ENCODE data around the gene SH3TC2.

Gene SH3TC2

DNA sequence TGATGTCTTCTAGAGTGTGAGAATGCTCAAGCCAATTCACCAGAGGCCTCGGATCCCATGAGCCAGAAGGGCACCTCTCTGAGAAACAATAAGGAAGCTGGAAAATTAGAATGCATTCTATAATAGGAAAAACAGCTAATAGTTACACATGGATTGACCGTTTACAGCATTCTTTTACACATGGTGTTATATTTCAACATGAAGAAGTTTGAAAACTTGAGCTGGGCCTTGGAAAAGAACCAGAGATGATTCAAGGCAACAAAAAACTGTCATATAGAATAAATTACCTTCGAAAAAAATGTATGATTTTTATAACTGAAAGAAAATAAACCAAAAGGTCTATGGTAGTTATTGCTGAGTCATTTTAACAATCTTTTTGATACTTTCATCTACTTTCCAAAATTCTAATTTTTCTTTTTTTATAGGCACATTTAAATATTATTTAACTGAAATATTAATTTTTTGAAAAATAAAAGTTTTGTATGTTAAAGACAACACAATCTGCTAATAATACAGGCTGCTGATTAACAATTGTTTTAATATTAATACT, 6.2 kb downstream of the SH3TC2 start:
- no peak for DNase-seq

DNA sequence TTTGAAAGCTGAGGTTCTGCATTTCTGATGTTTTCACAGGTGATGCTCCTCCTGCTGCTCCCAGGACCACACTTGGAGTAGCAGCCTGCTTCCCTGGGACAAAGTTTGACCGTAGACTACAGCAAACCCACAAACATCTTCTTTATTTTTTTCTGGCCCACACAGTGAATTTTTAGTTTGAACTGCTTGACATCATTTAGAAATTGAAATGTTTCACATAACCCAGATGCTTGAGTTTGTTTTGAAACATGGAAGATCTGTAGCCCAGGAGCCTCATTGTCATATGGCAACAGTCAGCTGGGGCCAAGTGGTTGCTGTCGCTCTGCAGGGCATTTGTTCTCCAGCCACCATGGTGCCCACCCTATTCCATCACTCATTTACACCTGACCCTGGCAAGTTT, 8.4 kb downstream of the SH3TC2 start:
- no peak for DNase-seq

DNA sequence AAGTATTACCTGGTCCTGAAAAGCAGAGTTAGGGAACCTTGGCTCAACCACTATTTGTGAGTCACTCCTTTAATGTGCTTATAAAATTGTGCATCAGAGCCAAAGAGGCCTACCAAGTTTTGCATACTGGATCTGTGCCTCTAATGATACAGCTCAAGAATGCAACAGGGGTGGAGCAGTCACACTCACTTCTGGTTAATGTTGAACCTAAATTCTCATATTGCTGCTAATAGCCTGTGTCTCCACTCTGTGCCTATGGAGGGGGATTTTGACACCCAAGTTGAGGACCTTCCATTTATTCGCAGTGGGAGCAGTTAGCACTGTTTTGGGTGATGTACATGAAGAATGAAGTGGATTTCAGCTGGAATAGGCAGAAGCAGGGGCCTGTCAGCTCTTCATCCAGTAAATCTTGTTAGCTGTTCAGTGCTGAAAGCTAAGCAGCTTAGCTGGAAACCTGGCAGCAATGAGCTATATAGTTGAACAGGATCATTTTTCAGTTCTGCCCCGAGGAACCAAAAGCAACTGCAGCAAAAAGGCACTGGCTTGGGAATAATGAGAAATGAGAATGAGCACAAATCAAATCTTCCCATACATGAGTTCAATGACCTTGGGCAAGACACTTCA, 9.7 kb downstream of the SH3TC2 start:
- DNase-seq: no peak

DNA sequence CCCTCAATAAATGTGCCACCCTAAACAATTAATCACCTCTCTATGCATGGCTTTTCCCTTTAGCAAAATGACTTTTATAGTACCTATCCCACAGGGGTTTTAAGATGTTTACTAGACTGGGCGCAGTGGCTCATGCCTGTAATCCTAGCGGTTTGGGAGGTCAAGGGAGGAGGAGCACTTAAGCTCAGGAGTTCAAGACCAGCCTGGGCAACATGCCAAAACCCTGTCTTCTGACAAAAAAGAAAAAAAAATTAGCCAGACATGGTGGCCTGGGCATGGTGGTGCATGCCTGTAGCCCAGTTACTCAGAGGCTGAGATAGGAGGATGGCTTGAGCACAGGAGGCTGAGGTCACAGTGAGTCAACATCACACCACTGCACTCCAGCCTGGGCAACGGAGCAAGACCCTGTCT, 13.5 kb downstream of the SH3TC2 start:
- DNase-seq: no peak

DNA sequence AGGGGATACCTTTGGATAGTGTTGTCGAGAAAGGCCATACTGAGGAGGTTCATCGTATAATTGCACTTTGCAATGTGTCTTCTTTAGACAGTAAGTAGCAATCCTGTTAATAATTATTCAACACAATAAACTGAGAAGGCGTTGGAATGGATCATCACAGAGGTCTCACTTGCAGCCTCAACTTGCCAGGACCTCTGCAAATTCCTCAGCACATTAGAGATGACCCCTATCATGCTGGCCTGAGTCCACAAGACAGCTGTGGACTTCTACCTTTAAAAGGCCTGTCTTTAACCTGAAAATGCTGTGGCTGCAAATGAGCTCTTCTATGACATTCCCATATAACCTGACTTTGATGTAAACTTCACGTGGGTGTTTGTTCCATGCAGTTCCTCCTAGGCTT, 14.1 kb downstream of the SH3TC2 start:
- DNase-seq: no peak

DNA sequence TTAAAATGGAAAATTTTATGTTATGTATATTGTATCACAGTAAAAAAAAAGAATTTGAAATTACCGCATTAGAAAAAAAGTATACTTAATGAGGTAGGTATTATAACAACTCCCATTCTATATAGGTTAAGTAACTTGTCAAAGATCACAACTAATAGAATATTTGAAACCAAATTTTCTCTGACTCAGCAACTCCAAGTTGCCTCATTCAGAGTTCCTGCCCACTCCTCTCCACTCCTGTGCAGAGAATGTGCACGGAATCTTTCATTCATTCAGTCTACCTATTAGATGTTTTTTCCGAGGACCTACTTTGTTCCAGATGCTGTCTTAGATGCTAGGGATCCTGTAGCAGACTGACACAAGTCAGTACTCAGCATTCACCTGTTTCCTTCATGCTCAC, 15.4 kb downstream of the SH3TC2 start:
- DNase-seq: no peak

DNA sequence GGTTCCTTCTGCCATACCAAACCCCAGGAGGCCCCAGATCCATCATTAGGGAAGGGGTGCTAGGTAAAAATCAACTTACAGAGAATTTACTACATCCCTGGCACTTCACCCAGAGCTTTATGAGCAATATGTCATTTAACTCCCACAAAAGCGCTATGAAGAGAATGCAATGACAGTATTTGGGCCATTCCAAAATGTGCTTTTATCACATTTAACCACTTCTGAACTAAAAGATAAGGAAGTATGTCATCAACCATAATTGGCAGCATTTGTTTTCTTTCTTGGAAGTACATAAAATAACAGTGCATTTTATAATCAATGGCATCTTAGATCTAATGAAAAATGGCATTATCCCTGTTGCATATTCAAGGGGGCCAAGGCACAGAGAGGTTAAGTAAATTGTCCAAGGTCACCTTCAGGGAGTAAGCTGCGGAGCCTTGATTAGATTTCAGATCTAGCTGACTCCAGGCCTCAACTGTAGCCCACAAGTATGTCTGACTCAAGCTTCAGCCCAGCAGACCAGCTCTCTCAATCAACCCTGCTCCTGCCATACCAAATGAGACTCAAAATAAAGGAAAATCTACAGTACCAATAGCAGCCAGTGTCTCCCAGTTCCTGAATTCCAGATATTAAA, 16.5 kb downstream of the SH3TC2 start:
- no peak for DNase-seq

DNA sequence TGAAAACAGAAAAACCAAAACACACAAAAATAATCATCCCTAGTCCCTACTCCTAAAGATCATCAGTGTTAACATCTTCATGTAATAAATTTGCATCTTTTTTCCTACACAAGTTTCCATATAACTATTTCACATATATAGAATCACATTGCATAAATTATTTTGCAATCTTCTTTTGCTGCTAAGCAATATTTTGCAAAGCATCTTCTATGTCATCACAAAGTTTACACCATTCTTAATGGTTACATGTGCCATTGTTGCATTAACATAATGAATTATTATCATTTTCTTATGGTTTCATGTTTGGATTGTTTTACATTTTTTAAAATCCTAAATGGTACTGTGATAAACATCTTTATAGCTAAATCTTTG, 17.8 kb downstream of the SH3TC2 start:
- DNase-seq: no peak

DNA sequence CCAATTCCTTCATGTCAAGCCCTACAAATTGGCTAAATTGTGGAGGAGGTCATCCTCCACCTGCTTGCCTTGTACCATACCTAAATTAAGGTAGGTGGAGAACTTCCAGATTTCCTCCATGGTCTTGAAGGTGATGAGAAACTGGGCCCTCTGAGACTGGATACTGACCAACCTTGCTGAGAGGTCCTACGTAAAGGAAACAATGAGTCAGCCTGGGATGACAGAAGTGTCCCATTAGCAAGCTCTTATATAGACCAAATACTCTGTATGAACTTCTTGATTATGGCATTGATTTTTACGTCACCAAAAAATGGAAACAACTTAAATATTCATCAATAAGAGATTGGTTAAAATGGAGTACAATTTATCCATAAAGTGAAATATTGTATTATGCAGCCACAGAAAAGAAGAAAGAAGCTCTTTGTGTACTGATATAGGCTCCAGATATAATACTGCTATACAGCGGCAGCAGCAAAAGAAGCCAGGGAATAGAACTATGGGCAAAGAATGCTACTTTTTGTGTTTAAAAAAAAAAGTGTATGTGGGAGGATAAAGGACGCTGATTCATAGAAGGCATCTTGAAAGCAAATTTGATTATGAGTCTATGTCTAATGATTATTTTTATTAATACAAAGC, 18.3 kb downstream of the SH3TC2 start:
- DNase-seq: no peak

DNA sequence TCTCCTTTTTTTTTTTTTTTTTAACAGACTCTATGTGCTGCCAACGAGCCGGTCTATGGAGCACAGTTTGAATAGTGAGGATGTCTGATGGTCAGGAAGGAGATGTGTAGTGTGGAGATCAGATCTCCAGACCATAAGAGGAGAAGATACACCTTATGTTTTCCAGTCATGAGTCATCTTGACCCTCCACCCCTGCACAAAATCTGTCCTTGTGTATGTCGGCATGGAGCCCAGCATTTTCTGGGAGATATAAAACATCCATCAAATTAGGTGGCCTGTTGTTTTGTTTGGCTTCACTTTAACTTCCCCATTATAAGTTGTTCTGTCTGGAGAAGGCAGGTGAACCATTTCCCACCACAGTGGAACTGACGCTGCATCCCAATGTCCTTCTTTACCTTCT, 19.2 kb downstream of the SH3TC2 start:
- DNase-seq: no peak

DNA sequence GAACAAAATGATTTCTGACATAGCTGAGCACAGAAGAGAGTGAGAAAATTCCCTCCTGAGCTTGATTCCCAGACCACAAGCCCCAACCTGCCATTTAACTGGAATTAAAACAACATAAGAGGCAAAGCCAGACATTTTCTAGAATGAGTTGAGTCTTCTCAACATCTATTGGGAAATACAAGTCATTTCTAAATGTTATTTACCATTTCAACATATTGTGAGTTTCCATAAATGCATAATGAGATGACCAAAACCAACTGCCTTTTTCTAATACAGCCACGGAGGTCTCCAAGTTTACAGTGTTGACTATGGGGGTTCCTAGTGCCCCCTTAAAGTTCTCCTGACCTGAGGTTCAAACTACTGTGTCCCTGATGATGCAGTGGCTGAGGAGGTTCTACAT, 20.0 kb downstream of the SH3TC2 start:
- DNase-seq: no peak

DNA sequence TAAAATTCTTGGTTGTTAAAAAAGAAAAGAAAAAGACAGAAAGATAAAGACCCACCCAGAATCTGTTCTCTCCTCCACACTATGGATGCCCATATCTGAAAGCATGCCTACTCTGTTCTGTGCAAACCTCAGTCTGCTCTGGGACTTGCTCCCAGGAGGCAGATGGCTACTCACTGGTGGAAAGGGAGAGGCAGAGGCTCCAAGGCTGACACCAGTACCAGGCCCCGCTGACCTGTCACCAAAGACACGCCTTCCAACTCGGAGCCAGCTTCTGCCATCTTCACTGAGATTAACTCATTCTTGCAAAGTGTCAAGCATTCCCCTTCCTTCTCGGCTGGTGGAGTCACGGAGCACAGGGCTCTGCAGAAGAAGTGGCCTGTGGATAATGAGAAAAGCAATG, 21.6 kb downstream of the SH3TC2 start:
- no peak for DNase-seq

DNA sequence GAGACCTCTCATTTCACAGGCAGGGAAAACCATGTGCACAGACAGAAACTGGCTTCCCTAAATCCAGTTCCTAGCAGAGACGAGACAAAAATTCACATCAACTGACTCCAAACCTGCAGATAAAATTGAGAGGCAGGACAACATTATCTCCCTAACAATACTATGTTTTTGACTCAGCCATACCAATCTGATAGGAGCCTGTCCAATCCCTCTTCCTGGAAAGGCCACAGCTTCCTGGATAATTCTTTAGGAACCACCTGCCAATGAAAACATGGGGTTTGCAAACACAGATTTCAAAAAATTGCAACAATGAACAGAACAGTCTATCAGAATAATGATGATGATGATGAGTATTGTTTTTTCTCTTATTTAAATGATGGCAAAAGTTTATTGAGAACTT, 22.4 kb downstream of the SH3TC2 start:
- DNase-seq: no peak

DNA sequence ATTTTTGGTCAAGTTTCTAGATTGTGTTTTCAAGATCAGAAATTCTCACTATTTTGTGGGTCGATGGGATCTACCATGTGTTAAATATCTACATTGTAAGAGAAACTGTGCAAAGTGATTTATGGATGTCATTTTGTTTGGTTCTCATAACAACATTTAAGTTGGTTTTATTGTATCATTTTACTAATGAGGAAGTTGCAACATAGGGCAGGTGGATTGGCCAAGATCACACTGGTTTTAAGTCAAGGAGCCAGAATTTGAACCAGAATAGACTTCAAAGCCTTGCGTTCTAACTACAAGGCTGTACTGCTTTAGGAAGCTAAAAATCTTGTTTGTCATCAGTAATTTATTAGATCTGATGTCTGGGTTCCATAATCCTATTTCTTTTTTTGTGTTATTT, 23.4 kb downstream of the SH3TC2 start:
- DNase-seq: no peak

DNA sequence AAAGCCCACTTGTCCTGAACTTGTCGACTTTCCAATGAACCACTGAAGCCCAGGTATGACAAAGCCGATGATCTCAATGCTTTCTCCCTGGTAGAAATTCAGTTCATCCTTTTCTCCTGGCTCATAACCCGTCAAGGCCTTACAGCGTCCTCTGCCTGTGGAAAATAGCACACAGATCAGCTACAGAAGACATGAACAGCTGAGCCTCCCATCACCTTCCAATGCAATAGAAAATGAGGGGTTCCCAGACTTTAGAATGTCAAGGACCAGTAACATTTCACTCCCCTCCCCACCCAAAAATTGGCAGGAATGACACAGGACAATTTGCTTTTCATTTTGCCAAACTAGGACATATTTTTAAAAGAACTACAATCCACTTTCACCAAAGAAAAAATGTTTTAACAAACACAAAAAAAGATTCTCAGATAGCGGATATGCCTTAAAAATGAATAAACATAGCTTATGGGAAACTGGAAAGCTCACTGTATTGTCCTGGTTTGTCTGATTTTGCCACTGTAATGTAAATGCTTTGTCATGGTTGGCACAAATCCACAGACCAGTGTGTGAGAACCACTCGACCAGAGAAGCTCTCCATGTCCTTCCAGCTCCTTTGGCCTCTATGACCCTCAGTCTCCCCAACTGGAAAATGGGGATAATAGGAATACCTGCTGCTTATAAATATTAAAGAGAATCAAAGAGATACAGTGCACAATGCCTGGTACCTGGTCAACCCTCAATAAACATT, 24.4 kb downstream of the SH3TC2 start:
- no peak for DNase-seq

DNA sequence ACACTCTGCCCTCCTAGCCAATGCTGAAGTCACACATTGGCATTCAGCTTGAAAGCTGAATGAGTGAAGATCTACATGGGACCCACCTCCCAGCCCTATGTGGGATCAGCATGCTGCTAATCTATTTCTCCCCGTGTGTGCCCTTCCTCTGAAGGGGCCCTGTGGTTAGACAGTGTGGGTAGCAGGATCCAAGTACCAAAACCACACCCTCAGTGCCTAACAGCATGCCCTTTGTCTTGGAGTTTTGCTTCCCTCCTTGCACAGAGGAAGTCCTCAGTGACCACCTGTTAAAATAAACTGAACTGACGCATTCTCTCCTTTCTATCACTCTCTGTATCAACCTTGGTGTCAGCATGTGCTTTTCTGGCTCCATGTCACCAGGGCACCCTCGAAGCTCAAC, 25.0 kb downstream of the SH3TC2 start:
- DNase-seq: no peak

DNA sequence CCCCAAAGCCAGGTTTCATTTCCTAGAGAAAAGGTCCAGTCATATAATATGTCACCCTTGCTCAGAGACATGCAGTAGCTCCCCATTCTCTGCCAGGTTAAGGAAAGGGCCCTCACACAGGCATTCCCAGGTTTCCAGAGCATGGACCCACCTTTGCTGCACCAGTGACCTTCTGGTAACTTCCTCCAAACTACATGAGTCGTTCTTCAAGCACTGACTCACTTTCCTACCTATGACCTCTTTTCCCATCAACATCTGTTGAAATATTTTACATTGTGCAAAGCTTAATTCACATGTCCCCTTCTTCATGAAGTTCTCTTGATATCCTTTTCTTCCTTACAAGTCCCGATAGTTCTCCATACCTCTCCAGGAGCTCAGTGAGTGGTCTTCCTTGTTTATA, 25.9 kb downstream of the SH3TC2 start:
- no peak for DNase-seq

DNA sequence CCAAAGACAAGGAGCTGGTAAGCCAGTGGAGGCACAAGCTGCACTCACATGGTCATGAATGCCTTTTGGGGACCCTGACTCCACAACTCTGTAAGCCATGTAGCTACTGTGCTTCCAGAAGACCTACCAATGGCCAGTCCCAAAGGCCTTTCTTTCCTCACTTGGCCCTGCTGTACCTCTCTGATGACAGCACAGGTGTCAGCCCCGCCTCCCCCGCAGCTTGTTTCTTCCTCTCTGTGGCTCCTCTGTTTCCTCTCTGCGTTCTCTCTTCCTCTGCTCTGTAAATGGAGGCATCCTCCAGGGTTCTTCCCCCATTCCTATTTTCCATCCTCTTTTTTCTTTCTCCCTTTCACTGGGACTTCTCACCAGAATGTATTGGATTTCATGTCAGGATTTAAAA, 26.7 kb downstream of the SH3TC2 start:
- no peak for DNase-seq

DNA sequence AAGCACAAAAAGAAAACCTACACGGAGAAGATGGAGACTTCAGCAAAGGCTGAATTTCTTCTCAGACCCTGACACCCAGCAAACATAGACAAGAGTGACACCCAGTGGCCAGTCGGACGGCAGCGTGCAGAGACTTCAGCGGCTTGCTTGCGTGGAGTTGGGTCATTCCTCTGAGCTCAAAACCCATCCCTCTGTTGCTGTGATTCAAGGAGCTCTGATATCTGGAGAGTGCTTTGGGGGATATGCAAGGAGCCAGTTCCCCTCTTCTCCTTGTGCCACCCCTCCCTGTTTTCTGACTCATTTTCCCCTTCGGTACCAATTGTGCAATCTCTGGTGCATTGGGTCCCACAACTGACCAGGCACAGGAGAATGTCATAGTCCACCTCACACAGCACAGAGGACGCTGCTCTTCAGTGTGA, 27.5 kb downstream of the SH3TC2 start:
- DNase-seq: peak; percentile 80

DNA sequence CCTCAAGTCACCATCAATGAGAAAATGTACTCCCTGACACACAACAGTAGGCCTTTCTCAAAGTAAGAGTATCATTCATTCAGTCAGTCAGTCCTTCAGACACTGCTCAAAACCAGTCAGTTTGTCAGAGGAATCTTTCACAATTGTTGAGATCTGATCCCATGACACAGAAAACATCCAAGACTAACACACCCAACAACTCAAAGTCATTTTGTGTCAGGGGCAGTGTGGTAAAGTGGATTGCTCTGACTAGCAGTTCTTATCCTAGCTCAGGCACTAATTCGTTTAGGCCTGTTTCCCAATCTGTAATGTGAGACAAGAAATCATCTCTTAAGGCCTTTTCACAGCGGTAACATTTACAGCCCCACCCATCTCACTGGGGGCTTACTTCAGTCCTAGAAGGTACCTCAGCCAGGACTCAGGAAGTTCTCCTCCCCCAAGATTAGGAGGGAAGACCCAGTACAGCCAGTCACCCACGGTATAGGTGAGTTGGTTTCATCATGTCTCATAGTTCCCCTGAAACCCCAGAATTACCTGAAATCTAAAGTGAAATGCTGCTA, 31.9 kb downstream of the SH3TC2 start:
- DNase-seq: no peak

DNA sequence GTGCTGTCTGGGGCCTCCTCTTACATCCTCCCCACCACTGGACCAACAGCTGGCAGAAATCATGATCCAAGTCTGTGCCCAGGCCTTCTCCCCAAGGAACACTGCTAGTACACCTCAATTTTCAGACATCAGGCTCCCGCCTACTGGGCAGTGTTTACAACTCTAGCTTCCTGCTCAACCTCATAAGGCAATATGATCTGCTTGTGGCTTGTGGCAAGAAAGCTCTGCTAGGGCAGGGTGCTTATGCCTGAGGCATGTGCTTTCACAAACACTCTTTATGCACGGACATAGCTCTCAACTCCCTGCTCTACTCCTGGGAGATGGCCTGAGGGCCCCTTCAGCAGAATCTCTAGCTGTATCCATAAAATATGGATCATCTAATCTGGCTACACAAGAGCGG, 32.5 kb downstream of the SH3TC2 start:
- DNase-seq: no peak

DNA sequence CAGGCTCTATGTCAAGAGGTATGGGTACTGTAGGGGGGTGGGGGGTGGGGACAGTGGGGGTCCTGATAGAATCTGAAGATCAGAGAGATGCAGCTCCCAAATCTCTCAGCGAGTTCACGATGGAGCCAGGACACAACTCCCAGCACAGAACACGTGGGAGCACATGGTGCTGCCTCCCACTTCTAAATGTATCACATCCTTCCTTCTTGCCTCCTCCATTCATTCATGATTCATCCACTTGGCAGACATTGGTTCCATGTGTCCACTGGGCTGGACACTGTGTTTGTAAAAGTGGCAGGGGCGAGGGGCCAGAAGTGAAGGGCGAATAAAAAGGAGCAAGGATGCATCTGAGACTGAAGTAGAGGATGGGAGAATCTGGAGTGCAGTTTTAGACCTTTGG, 33.9 kb downstream of the SH3TC2 start:
- DNase-seq: no peak

DNA sequence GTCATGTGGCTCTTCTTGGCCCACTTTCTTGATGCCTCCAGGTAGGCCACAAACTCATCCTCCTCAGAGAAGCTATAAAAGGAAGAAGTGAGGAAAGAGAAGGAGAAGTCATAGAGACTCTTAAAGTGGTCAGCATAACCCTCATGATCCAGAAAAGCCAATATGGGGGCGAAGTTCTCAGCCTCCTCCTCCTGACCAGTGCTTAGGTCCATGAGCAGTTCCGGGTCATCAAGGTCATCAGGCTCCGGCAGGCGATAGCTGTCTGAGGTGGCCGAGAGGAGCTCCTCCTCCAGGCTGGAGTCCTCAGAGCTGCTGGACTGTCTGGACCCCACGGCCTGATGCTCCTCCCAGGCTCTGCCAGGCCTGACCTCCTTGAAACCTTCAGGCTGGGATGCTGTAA, 34.7 kb downstream of the SH3TC2 start:
- no peak for DNase-seq

DNA sequence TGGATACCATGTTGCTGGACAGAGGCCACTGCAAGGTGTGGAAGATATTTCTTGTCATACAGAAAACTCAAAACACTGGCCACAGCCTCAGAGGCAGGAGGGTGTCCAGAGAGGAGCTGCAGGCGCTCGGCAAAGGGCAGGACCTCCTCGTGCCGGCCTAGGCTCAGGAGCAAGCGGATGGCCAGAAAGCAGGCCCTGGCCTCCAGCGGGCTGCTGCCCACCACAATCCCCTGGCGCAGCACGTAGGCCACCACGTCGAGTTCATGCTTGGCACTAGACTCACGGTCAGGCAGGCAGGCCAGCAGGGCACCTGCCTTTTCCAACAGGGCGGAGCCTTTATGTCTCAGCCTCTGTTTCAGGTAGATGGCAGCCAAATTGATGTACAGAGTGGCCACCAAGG, 35.2 kb downstream of the SH3TC2 start:
- no peak for DNase-seq
